ENCODE results near the gene SH2D6. TPM values are rescaled to one million over a fixed set of nuclear protein-coding genes. Genes with fewer than 3 reads are reported as not detected.

Gene SH2D6
- polyA plus RNA-seq, 1 donor from 2014 or later: not detected

- no peaks in the 10 kb centered on the region for H3K27me3 ChIP-seq (ENCODE audit: insufficient read depth, low read depth, low read length)
- H3K36me3 ChIP-seq (ENCODE audit: insufficient read depth, low read length): no peaks in the 10 kb centered on the region
- H3K27ac ChIP-seq (ENCODE audit: low read length): no peak overlapping the region
- no peaks in the 10 kb centered on the region for H3K9me3 ChIP-seq (ENCODE audit: low read length)
- H3K9me2 ChIP-seq (ENCODE audit: insufficient read depth, low read length): no peaks in the 10 kb centered on the region
- no peak overlapping the region for H3K9ac ChIP-seq (ENCODE audit: low read length)
- no peaks in the 10 kb centered on the region for H3F3A ChIP-seq (ENCODE audit: insufficient read depth, low read length, poor library complexity, severe bottlenecking)
- H4K20me1 ChIP-seq (ENCODE audit: insufficient read depth): no peaks in the 10 kb centered on the region
- no peaks in the 10 kb centered on the region for H3K79me2 ChIP-seq (replicated peaks; ENCODE audit: insufficient read depth, low read length)
- no peak overlapping the region for H3K4me3 ChIP-seq (ENCODE audit: low read length)
- H2AFZ ChIP-seq (ENCODE audit: low read depth, low read length): no peak overlapping the region
- TF ChIP-seq TAF1 (IDR thresholded peaks at IDR 0.05; ENCODE audit: low read depth) (no peak), REST (IDR thresholded peaks at IDR 0.05; ENCODE audit: borderline replicate concordance) (no peak), MXI1 (conservative IDR thresholded peaks at IDR 0.05; ENCODE audit: poor library complexity, severe bottlenecking) (no peak), CTCF (IDR thresholded peaks at IDR 0.05; ENCODE audit: poor library complexity, severe bottlenecking) (no peak), RAD21 (conservative IDR thresholded peaks at IDR 0.05) (no peak), POLR2AphosphoS5 (IDR thresholded peaks at IDR 0.05) (no peak), SMC3 (conservative IDR thresholded peaks at IDR 0.05; ENCODE audit: poor library complexity) (no peak), EP300 (conservative IDR thresholded peaks at IDR 0.05; ENCODE audit: poor library complexity, severe bottlenecking) (no peak), EZH2 (IDR thresholded peaks at IDR 0.05; ENCODE audit: borderline replicate concordance, insufficient read depth, low read length, poor library complexity, severe bottlenecking) (no peak)
- H3K4me2 ChIP-seq (ENCODE audit: low read length): no peak overlapping the region
Observed at GRCh38 chr2:85485815-85486214, 67.3 kb downstream of the SH2D6 start.

Small RNA genes lying within 50 kb of the gene (small RNA-seq; reads per million reads assigned to genes)
- 0 reads per million in 3 experiments for gene AC062037.2
- 0 to 1.2 (median 0) reads per million in 3 experiments for gene RF00019
- gene RN7SL251P: 0 reads per million in 3 experiments

Other genes with a start within 250 kb of the SH2D6 start
- 22.7 and 29.4 TPM in 2 replicates for gene TGOLN2, start 90.7 kb upstream of the SH2D6 start, polyA plus RNA-seq
- gene RETSAT, start 64.2 kb upstream of the SH2D6 start, polyA plus RNA-seq: 10.9 and 13.3 TPM in 2 replicates
- gene ELMOD3, start 63.9 kb upstream of the SH2D6 start, polyA plus RNA-seq: 39.7 and 52.6 TPM in 2 replicates
- not detected in 2 replicates for gene CAPG, start 8.3 kb upstream of the SH2D6 start, polyA plus RNA-seq
- 230 and 233 TPM in 2 replicates for gene MAT2A, start 120.5 kb downstream of the SH2D6 start, polyA plus RNA-seq
- gene GGCX, start 142.8 kb downstream of the SH2D6 start, polyA plus RNA-seq: 33.9 and 41.4 TPM in 2 replicates
- gene VAMP8, start 158.9 kb downstream of the SH2D6 start, polyA plus RNA-seq: not detected in 2 replicates
- gene VAMP5, start 165.7 kb downstream of the SH2D6 start, polyA plus RNA-seq: not detected in 2 replicates
- gene RNF181, start 177.0 kb downstream of the SH2D6 start, polyA plus RNA-seq: 296 and 330 TPM in 2 replicates
- 8.4 and 9.4 TPM in 2 replicates for gene TMEM150A, start 184.0 kb downstream of the SH2D6 start, polyA plus RNA-seq
- gene C2orf68, start 193.4 kb downstream of the SH2D6 start, polyA plus RNA-seq: 28.0 and 42.6 TPM in 2 replicates
- gene USP39, start 197.5 kb downstream of the SH2D6 start, polyA plus RNA-seq: 77.6 and 89.9 TPM in 2 replicates
- not detected in 2 replicates for gene SFTPB, start 249.5 kb downstream of the SH2D6 start, polyA plus RNA-seq